GM12892 (cell line): ENCODE results near the gene TWF2.

Source experiments
- POLR2A ChIP-seq: IDR thresholded peaks from 2 replicates; pipeline ENCODE4 v1.6.1; 2011; ENCODE audit warnings: low read depth, low read length, control low read depth
- POLR2AphosphoS5 ChIP-seq: IDR thresholded peaks from 2 replicates; pipeline ENCODE4 v1.6.1; 2011; ENCODE audit warnings: low read depth, low read length, control low read depth
- TAF1 ChIP-seq: IDR thresholded peaks from 2 replicates; pipeline ENCODE4 v1.6.1; 2011; ENCODE audit warnings: low read depth, mild to moderate bottlenecking, control low read depth, low read length, borderline replicate concordance

DNA sequence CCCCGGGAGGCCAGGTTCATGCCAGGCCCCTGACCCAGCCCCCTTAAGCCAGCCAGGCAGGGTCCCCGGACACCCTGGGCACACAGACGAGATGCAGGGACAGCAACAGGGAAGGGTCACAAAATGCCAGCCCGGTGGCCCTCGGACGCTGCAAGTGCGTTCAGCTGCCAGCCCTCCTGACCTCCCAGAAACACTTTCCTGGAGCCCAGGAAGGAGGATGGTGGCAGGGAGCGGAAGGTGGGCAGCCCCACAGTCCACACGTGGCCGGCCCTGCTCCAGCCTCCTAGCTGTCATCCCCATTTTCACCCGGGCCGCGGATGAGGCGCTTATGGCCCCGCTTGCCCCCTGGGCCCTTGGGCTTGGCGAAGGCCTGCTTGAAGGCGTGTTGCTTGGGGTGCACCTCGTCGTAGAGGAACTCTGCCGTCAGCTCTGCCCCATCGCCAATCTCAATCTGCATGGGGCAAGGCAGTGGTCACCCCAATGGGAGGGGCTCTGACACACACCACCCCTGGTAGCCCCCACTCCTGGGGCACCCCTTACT lies 10.1 kb downstream of the TWF2 start:
- TF ChIP-seq POLR2A (no peak), TAF1 (no peak), POLR2AphosphoS5 (no peak)
